Fibroblast of pulmonary artery (primary cell): Measurements from ENCODE around the gene NAT10.

Experiments used
- DNase-seq: peaks from one replicate; pipeline ENCODE4 v3.0.0-alpha.2; 2010; ENCODE audit warnings: low read depth
- H3K4me3 ChIP-seq: replicated peaks from 2 replicates; pipeline ENCODE4 v1.5.1; 2011; ENCODE audit warnings: low read depth, mild to moderate bottlenecking, control low read depth, low read length, moderate library complexity
- TF ChIP-seq, protein P1 (sequence below): IDR thresholded peaks from 2 replicates; pipeline ENCODE4 v1.5.1; 2011; ENCODE audit warnings: mild to moderate bottlenecking, control low read depth, low read length, inconsistent platforms; ENCODE audit errors: missing control alignments

Gene NAT10

GRCh38 chr11:34194576-34195335 is 89.3 kb downstream of the NAT10 start:
- DNase-seq: no peak
- TF ChIP-seq, protein P1, sequence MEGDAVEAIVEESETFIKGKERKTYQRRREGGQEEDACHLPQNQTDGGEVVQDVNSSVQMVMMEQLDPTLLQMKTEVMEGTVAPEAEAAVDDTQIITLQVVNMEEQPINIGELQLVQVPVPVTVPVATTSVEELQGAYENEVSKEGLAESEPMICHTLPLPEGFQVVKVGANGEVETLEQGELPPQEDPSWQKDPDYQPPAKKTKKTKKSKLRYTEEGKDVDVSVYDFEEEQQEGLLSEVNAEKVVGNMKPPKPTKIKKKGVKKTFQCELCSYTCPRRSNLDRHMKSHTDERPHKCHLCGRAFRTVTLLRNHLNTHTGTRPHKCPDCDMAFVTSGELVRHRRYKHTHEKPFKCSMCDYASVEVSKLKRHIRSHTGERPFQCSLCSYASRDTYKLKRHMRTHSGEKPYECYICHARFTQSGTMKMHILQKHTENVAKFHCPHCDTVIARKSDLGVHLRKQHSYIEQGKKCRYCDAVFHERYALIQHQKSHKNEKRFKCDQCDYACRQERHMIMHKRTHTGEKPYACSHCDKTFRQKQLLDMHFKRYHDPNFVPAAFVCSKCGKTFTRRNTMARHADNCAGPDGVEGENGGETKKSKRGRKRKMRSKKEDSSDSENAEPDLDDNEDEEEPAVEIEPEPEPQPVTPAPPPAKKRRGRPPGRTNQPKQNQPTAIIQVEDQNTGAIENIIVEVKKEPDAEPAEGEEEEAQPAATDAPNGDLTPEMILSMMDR: no peak
- H3K4me3 ChIP-seq: no peak overlapping the region
